ENCODE results near the gene PRKAR1B.

DNA sequence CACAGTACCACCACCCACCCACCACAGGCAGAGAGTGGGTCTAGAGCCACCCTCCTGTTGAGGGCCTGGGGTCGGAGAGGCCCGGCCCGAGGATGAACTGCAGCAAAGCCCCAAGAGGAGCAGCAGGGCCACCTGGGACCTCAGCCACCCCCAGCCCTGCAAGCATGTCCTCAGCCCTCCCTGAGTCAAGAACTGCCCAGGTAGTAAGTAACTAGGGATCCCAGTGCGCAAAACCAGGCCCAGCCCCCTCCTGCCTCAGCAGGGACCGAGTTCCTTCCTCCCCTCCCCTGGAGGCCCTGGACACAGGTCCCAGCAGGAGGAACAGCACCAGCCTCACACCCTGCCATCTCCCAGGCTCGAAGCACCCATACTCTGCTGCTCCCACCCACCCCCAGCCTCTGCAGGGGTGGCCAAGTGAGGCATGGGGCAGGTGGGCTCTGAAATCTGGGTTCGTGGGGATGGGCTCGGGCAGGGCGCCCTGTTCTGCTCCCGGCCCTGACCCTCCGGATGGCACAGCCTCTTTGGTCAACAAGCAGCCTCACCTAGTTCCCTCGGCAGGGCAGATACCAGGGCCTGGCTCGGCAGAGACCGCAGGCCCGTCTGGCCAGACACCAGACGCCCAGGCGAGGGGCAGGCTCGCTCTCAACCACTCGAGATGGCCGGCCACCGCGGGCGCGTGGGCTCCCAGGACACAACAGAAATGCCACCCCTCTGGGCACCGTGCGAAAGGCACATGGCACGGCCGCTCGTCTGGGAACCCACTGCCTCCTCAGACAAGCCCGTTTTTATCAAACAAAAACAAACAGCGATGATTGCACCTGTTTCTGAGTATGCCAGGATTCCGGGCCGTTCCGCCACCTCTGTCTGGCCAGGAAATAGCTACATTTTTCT is 222.6 kb downstream of the PRKAR1B start:
- peak in 2 of 3 donors; percentile 62 to 64 for TF ChIP-seq POLR2A (IDR thresholded peaks at IDR 0.05)
- TF ChIP-seq, protein P1, sequence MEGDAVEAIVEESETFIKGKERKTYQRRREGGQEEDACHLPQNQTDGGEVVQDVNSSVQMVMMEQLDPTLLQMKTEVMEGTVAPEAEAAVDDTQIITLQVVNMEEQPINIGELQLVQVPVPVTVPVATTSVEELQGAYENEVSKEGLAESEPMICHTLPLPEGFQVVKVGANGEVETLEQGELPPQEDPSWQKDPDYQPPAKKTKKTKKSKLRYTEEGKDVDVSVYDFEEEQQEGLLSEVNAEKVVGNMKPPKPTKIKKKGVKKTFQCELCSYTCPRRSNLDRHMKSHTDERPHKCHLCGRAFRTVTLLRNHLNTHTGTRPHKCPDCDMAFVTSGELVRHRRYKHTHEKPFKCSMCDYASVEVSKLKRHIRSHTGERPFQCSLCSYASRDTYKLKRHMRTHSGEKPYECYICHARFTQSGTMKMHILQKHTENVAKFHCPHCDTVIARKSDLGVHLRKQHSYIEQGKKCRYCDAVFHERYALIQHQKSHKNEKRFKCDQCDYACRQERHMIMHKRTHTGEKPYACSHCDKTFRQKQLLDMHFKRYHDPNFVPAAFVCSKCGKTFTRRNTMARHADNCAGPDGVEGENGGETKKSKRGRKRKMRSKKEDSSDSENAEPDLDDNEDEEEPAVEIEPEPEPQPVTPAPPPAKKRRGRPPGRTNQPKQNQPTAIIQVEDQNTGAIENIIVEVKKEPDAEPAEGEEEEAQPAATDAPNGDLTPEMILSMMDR (IDR thresholded peaks at IDR 0.05) = peak in 2 of 7 experiments; percentile 26 to 33
